Measurements from ENCODE around the gene RNU6-9. TPM values are rescaled to one million over a fixed set of nuclear protein-coding genes. Genes with fewer than 3 reads are reported as not detected.

The RNU6-9 gene
- polyA plus RNA-seq, 4 donors: not detected

GRCh38 chr19:858868-859843, 34.1 kb upstream of the RNU6-9 start, which contains the start of gene CFD:
Gene CFD (plus strand): TSS chr19:859664. CDS start chr19:859690, 26 bp downstream.
- Histone ChIP-seq H3K4me1 (ENCODE audit: control insufficient read depth in 3 of 3, insufficient read depth in 2 of 3, low read depth in 1 of 3, low read length in 2 of 3) (peaks cover 0 to 8% (median 0%) of the 10 kb centered on the region in 3 donors), H3K36me3 (ENCODE audit: control insufficient read depth in 3 of 3, insufficient read depth in 2 of 3, low read depth in 1 of 3, low read length in 3 of 3) (peaks cover 0 to 3% (median 0%) of the 10 kb centered on the region in 3 donors), H3K27ac (ENCODE audit: low read depth in 1 of 3, low read length in 2 of 3) (peak within 1 kb of the TSS in 1 of 3 donors; percentile 73), H3K9me3 (ENCODE audit: control insufficient read depth in 2 of 2, insufficient read depth in 1 of 2, low read depth in 1 of 2, low read length in 1 of 2) (peaks cover 0 to 3% of the 10 kb centered on the region in 2 donors), H3K4me3 (ENCODE audit: low read depth in 1 of 3, low read length in 3 of 3) (peak within 1 kb of the TSS in 2 of 3 donors; percentile 36 to 41), H3K27me3 (ENCODE audit: control insufficient read depth in 3 of 3, insufficient read depth in 3 of 3, low read length in 3 of 3) (peaks cover 4 to 16% (median 4%) of the 10 kb centered on the region in 3 donors)
- WGBS, 3 donors: 26 to 31% (median 29%) methylated on average over 20 to 24 of the region's 24 CpGs
- no peak for FAIRE-seq
- DNase-seq: no peak

GRCh38 chr19:861141-861755, 32.0 kb upstream of the RNU6-9 start:
- Histone ChIP-seq H3K36me3 (ENCODE audit: control insufficient read depth in 3 of 3, insufficient read depth in 2 of 3, low read depth in 1 of 3, low read length in 3 of 3) (peaks cover 0 to 14% (median 0%) of the 10 kb centered on the region in 3 donors), H3K27me3 (ENCODE audit: control insufficient read depth in 3 of 3, insufficient read depth in 3 of 3, low read length in 3 of 3) (peaks cover 4 to 16% (median 4%) of the 10 kb centered on the region in 3 donors), H3K27ac (ENCODE audit: low read depth in 1 of 3, low read length in 2 of 3) (no peak overlapping the region), H3K4me1 (ENCODE audit: control insufficient read depth in 3 of 3, insufficient read depth in 2 of 3, low read depth in 1 of 3, low read length in 2 of 3) (peaks cover 0 to 8% (median 0%) of the 10 kb centered on the region in 3 donors), H3K4me3 (ENCODE audit: low read depth in 1 of 3, low read length in 3 of 3) (no peak overlapping the region), H3K9me3 (ENCODE audit: control insufficient read depth in 2 of 2, insufficient read depth in 1 of 2, low read depth in 1 of 2, low read length in 1 of 2) (peaks cover 0 to 3% of the 10 kb centered on the region in 2 donors)
- DNase-seq: no peak
- FAIRE-seq: no peak
- 38 to 58% (median 49%) methylated on average over 23 to 35 of the region's 35 CpGs for WGBS, 3 donors

- FAIRE-seq: no peak
Observed at GRCh38 chr19:861756-862580, 31.3 kb upstream of the RNU6-9 start.

GRCh38 chr19:862581-863314, 30.5 kb upstream of the RNU6-9 start:
- Histone ChIP-seq H3K4me1 (ENCODE audit: control insufficient read depth in 3 of 3, insufficient read depth in 2 of 3, low read depth in 1 of 3, low read length in 2 of 3) (peaks cover 0 to 8% (median 0%) of the 10 kb centered on the region in 3 donors), H3K36me3 (ENCODE audit: control insufficient read depth in 3 of 3, insufficient read depth in 2 of 3, low read depth in 1 of 3, low read length in 3 of 3) (peaks cover 0 to 25% (median 0%) of the 10 kb centered on the region in 3 donors), H3K27me3 (ENCODE audit: control insufficient read depth in 3 of 3, insufficient read depth in 3 of 3, low read length in 3 of 3) (peaks cover 4 to 16% (median 4%) of the 10 kb centered on the region in 3 donors), H3K27ac (ENCODE audit: low read depth in 1 of 3, low read length in 2 of 3) (no peak overlapping the region), H3K9me3 (ENCODE audit: control insufficient read depth in 2 of 2, insufficient read depth in 1 of 2, low read depth in 1 of 2, low read length in 1 of 2) (peaks cover 0 to 3% of the 10 kb centered on the region in 2 donors), H3K4me3 (ENCODE audit: low read depth in 1 of 3, low read length in 3 of 3) (no peak overlapping the region)
- DNase-seq (peak; percentile 60 to 61), FAIRE-seq (no peak)
- WGBS, 3 donors: 15 to 28% (median 22%) methylated on average over 41 to 48 of the region's 48 CpGs

More at GRCh38 chr19:861756-862580, 31.3 kb upstream of the RNU6-9 start:
- H3K27me3 ChIP-seq (ENCODE audit: control insufficient read depth in 3 of 3, insufficient read depth in 3 of 3, low read length in 3 of 3): peaks cover 4 to 16% (median 4%) of the 10 kb centered on the region in 3 donors
- peaks cover 0 to 3% of the 10 kb centered on the region in 2 donors for H3K9me3 ChIP-seq (ENCODE audit: control insufficient read depth in 2 of 2, insufficient read depth in 1 of 2, low read depth in 1 of 2, low read length in 1 of 2)
- WGBS, 3 donors: 14 to 21% (median 21%) methylated on average over 45 to 60 of the region's 60 CpGs
- peaks cover 0 to 18% (median 0%) of the 10 kb centered on the region in 3 donors for H3K36me3 ChIP-seq (ENCODE audit: control insufficient read depth in 3 of 3, insufficient read depth in 2 of 3, low read depth in 1 of 3, low read length in 3 of 3)
- peak; percentile 67 to 78 for DNase-seq
- H3K27ac ChIP-seq (ENCODE audit: low read depth in 1 of 3, low read length in 2 of 3): no peak overlapping the region
- H3K4me3 ChIP-seq (ENCODE audit: low read depth in 1 of 3, low read length in 3 of 3): peak overlapping the region in 1 of 3 donors; percentile 14
- peaks cover 0 to 8% (median 0%) of the 10 kb centered on the region in 3 donors for H3K4me1 ChIP-seq (ENCODE audit: control insufficient read depth in 3 of 3, insufficient read depth in 2 of 3, low read depth in 1 of 3, low read length in 2 of 3)

GRCh38 chr19:863315-863620, 30.0 kb upstream of the RNU6-9 start:
- H3K27ac ChIP-seq (ENCODE audit: low read depth in 1 of 3, low read length in 2 of 3): no peak overlapping the region
- no peak for FAIRE-seq
- H3K36me3 ChIP-seq (ENCODE audit: control insufficient read depth in 3 of 3, insufficient read depth in 2 of 3, low read depth in 1 of 3, low read length in 3 of 3): peaks cover 0 to 31% (median 3%) of the 10 kb centered on the region in 3 donors
- 62 to 76% (median 68%) methylated on average over 7 of the region's 7 CpGs for whole genome bisulfite sequencing, 3 donors
- H3K27me3 ChIP-seq (ENCODE audit: control insufficient read depth in 3 of 3, insufficient read depth in 3 of 3, low read length in 3 of 3): peaks cover 4 to 16% (median 4%) of the 10 kb centered on the region in 3 donors
- H3K4me3 ChIP-seq (ENCODE audit: low read depth in 1 of 3, low read length in 3 of 3): no peak overlapping the region
- peaks cover 0 to 8% (median 0%) of the 10 kb centered on the region in 3 donors for H3K4me1 ChIP-seq (ENCODE audit: control insufficient read depth in 3 of 3, insufficient read depth in 2 of 3, low read depth in 1 of 3, low read length in 2 of 3)
- DNase-seq: no peak
- H3K9me3 ChIP-seq (ENCODE audit: control insufficient read depth in 2 of 2, insufficient read depth in 1 of 2, low read depth in 1 of 2, low read length in 1 of 2): peaks cover 0 to 5% of the 10 kb centered on the region in 2 donors

GRCh38 chr19:866769-867300, 26.4 kb upstream of the RNU6-9 start:
- Histone ChIP-seq H3K27ac (ENCODE audit: low read depth in 1 of 3, low read length in 2 of 3) (no peak overlapping the region), H3K4me1 (ENCODE audit: control insufficient read depth in 3 of 3, insufficient read depth in 2 of 3, low read depth in 1 of 3, low read length in 2 of 3) (peaks cover 0 to under 1% (median 0%) of the 10 kb centered on the region in 3 donors), H3K9me3 (ENCODE audit: control insufficient read depth in 2 of 2, insufficient read depth in 1 of 2, low read depth in 1 of 2, low read length in 1 of 2) (peaks cover 0 to 2% of the 10 kb centered on the region in 2 donors), H3K27me3 (ENCODE audit: control insufficient read depth in 3 of 3, insufficient read depth in 3 of 3, low read length in 3 of 3) (peaks cover 0 to under 1% (median 0%) of the 10 kb centered on the region in 3 donors), H3K36me3 (ENCODE audit: control insufficient read depth in 3 of 3, insufficient read depth in 2 of 3, low read depth in 1 of 3, low read length in 3 of 3) (peaks cover 0 to 63% (median 4%) of the 10 kb centered on the region in 3 donors), H3K4me3 (ENCODE audit: low read depth in 1 of 3, low read length in 3 of 3) (no peak overlapping the region)
- 83 to 87% (median 86%) methylated on average over 33 to 38 of the region's 38 CpGs for WGBS, 3 donors
- FAIRE-seq (no peak), DNase-seq (no peak)

- WGBS, 3 donors: 76 to 87% (median 82%) methylated on average over 16 of the region's 16 CpGs
- no peak for DNase-seq
- Histone ChIP-seq H3K4me1 (ENCODE audit: control insufficient read depth in 3 of 3, insufficient read depth in 2 of 3, low read depth in 1 of 3, low read length in 2 of 3) (peaks cover 0 to 3% (median 0%) of the 10 kb centered on the region in 3 donors), H3K9me3 (ENCODE audit: control insufficient read depth in 2 of 2, insufficient read depth in 1 of 2, low read depth in 1 of 2, low read length in 1 of 2) (peaks cover 0 to 2% of the 10 kb centered on the region in 2 donors), H3K27me3 (ENCODE audit: control insufficient read depth in 3 of 3, insufficient read depth in 3 of 3, low read length in 3 of 3) (no peaks in the 10 kb centered on the region), H3K27ac (ENCODE audit: low read depth in 1 of 3, low read length in 2 of 3) (no peak overlapping the region), H3K4me3 (ENCODE audit: low read depth in 1 of 3, low read length in 3 of 3) (no peak overlapping the region), H3K36me3 (ENCODE audit: control insufficient read depth in 3 of 3, insufficient read depth in 2 of 3, low read depth in 1 of 3, low read length in 3 of 3) (peaks cover 0 to 68% (median 4%) of the 10 kb centered on the region in 3 donors)
- no peak for FAIRE-seq
Observed at GRCh38 chr19:867301-867793, 25.9 kb upstream of the RNU6-9 start.

Measured in small intestine (tissue), 7 donors.